22Rv1 (cell line): Measurements from ENCODE around the gene DDR2.
"Not testable (repeated sequence)": the region's sequence is repeated elsewhere in the genome, so short reads cannot be mapped to it uniquely, and the experiment has no call there.

Source experiments
- H3K27ac ChIP-seq: fragments of 450-650 bp; 2 replicates; pipeline ENCODE4 v1.5.1; 2017
- CTCF ChIP-seq: fragments of 450-650 bp; IDR thresholded peaks from 2 replicates; pipeline ENCODE4 v1.5.1; 2017; ENCODE audit warnings: mild to moderate bottlenecking
- ZFX ChIP-seq: fragments of 450-650 bp; IDR thresholded peaks from 2 replicates; pipeline ENCODE4 v1.6.1; 2017; ENCODE audit warnings: antibody characterized with exemption, borderline replicate concordance

DDR2 gene

GRCh38 chr1:162725301-162725837 lies 93.1 kb downstream of the DDR2 start:
- no peak for TF ChIP-seq ZFX
- no peak for TF ChIP-seq CTCF
- no peak overlapping the region for H3K27ac ChIP-seq

GRCh38 chr1:162726555-162726954 lies 94.3 kb downstream of the DDR2 start:
- TF ChIP-seq CTCF: no peak
- TF ChIP-seq ZFX: no peak
- no peak overlapping the region for H3K27ac ChIP-seq

GRCh38 chr1:162727493-162727892 lies 95.2 kb downstream of the DDR2 start:
- not testable (repeated sequence) for H3K27ac ChIP-seq

- no peak for TF ChIP-seq CTCF
- TF ChIP-seq ZFX: no peak
- H3K27ac ChIP-seq: no peak overlapping the region
Measured at GRCh38 chr1:162728573-162728972, 96.3 kb downstream of the DDR2 start.

- not testable (repeated sequence) for H3K27ac ChIP-seq
Measured at GRCh38 chr1:162729195-162729774, 97.0 kb downstream of the DDR2 start.

GRCh38 chr1:162732094-162732493 lies 99.8 kb downstream of the DDR2 start:
- TF ChIP-seq CTCF: no peak
- H3K27ac ChIP-seq: no peak overlapping the region

- no peak for TF ChIP-seq CTCF
- TF ChIP-seq ZFX: no peak
- H3K27ac ChIP-seq: no peak overlapping the region
Measured at GRCh38 chr1:162732566-162733335, 100.5 kb downstream of the DDR2 start.

GRCh38 chr1:162733336-162733590 lies 101.0 kb downstream of the DDR2 start:
- TF ChIP-seq ZFX (no peak), CTCF (no peak)
- no peak overlapping the region for H3K27ac ChIP-seq
